K562 (cell line): Measurements from ENCODE around the gene MYOZ3. TPM values are rescaled to one million over a fixed set of nuclear protein-coding genes. Genes with fewer than 3 reads are reported as not detected.

Experiments used
- ATAC-seq: fragments of 200-7000 bp; cut with Tn5 transposase; 3 replicates; pipeline ENCODE4 v1.9.1; 2020; ENCODE audit warnings: moderate library complexity
- BruUV-seq: library from RNA; stranded (reverse); fragments of 400-500 nt; replicated peaks from 2 replicates; lab custom pipeline; 2021; lab: Mats Ljungman, UMichigan
- CTCF ChIA-PET: fragments of 300-600 bp; formaldehyde crosslinking; extraction: SDS; loops from one replicate; lab custom pipeline; 2021; ENCODE audit warnings: low intra/inter-chr PET ratio; lab: Yijun Ruan, JAX
- POLR2A ChIA-PET: fragments of 300-600, 350-650 bp; sonication (Branson Sonifier 250); formaldehyde crosslinking; extraction: SDS; loops from one replicate; lab custom pipeline; 2021; ENCODE audit warnings: antibody characterized with exemption, inconsistent platforms; lab: Yijun Ruan, JAX
- DNase-seq, 4 experiments: peaks; one replicate each; pipeline versions ENCODE4 v3.0.0 to v3.0.0-alpha.2; 2011 to 2018; ENCODE audit warnings: low spot score in 3 of 4, mixed read lengths in 3 of 4; ENCODE audit errors: extremely low read depth in 1 of 4
- FAIRE-seq: peaks from 2 replicates; lab custom pipeline; 2011; peaks lifted over from hg19 to GRCh38; lab: Jason Lieb, UNC
- H2AFZ ChIP-seq: 2 replicates; pipeline ENCODE4 v1.6.0; 2011; ENCODE audit warnings: low read depth, low read length, control low read depth, inconsistent platforms
- H3K27ac ChIP-seq: fragments of 200-600 bp; 3 replicates; pipeline ENCODE4 v1.8.0; 2011; ENCODE audit warnings: low read depth, mild to moderate bottlenecking, control low read depth, inconsistent platforms, low read length, moderate library complexity, mixed read lengths; ENCODE audit errors: extremely low read depth
- H3K27me3 ChIP-seq, 2 experiments: fragments of 300-600 bp in 1 of 2; 2 replicates in 1 of 2; 3 replicates in 1 of 2; pipeline versions ENCODE4 v1.6.0 to v1.8.0; 2011; ENCODE audit warnings: inconsistent platforms in 2 of 2, low read length in 2 of 2, mild to moderate bottlenecking in 1 of 2, mixed read lengths in 1 of 2, moderate library complexity in 1 of 2; ENCODE audit not compliant: control insufficient read depth in 2 of 2, insufficient read depth in 2 of 2
- H3K36me3 ChIP-seq: fragments of 300-600 bp; 3 replicates; pipeline ENCODE4 v1.8.0; 2011; ENCODE audit warnings: mild to moderate bottlenecking, low read length, inconsistent platforms; ENCODE audit not compliant: control insufficient read depth, insufficient read depth
- H3K4me1 ChIP-seq, 2 experiments: fragments of 200-600 bp in 1 of 2; replicated peaks in 1 of 2; 2 replicates in 1 of 2; 3 replicates in 1 of 2; pipeline versions ENCODE4 v1.5.1 to v1.8.0; 2011; ENCODE audit warnings: inconsistent platforms in 2 of 2, low read length in 2 of 2, mild to moderate bottlenecking in 1 of 2, mixed read lengths in 1 of 2, moderate library complexity in 1 of 2; ENCODE audit not compliant: control insufficient read depth in 2 of 2, insufficient read depth in 2 of 2
- H3K4me2 ChIP-seq: 2 replicates; pipeline ENCODE4 v1.6.1; 2011; ENCODE audit warnings: low read length, control low read depth, inconsistent platforms, mixed read lengths; ENCODE audit not compliant: insufficient read depth
- H3K4me3 ChIP-seq: fragments of 200-600 bp; sonication (generic), shearing (Covaris generic); 2 replicates; pipeline ENCODE4 v1.5.1; 2016; ENCODE audit warnings: control low read depth, inconsistent platforms
- H3K79me2 ChIP-seq: fragments of 200-600 bp; 3 replicates; pipeline ENCODE4 v1.8.0; 2011; ENCODE audit warnings: low read length, inconsistent platforms; ENCODE audit not compliant: control insufficient read depth, insufficient read depth
- H3K9ac ChIP-seq, 2 experiments: 2 replicates each; pipeline versions ENCODE4 v1.6.0 to v1.6.1; 2011; ENCODE audit warnings: low read depth in 2 of 2, low read length in 2 of 2, control low read depth in 1 of 2, inconsistent platforms in 1 of 2, mild to moderate bottlenecking in 1 of 2, mixed read lengths in 1 of 2; ENCODE audit not compliant: insufficient read depth in 1 of 2
- H3K9me1 ChIP-seq: one replicate; pipeline ENCODE4 v1.6.0; 2011; ENCODE audit warnings: inconsistent platforms, mild to moderate bottlenecking, low read length, moderate library complexity; ENCODE audit not compliant: control insufficient read depth, insufficient read depth
- H3K9me3 ChIP-seq: replicated peaks from 2 replicates; pipeline ENCODE4 v1.5.1; 2011; ENCODE audit warnings: low read depth, low read length, inconsistent platforms; ENCODE audit not compliant: control insufficient read depth, insufficient read depth
- H4K20me1 ChIP-seq: replicated peaks from 2 replicates; pipeline ENCODE4 v1.6.1; 2011; ENCODE audit warnings: low read length, inconsistent platforms, mixed read lengths; ENCODE audit not compliant: control insufficient read depth, insufficient read depth
- E2F3 ChIP-seq: fragments of 250-450 bp; sonication (Bioruptor Pico); IDR thresholded peaks from 2 replicates; pipeline ENCODE4 v1.4.0; 2020; ENCODE audit warnings: mild to moderate bottlenecking
- MEIS2 ChIP-seq: fragments of 450-650 bp; IDR thresholded peaks from 2 replicates; pipeline ENCODE4 v1.6.1; 2014; ENCODE audit warnings: mild to moderate bottlenecking; ENCODE audit not compliant: partially characterized antibody
- WGBS: fragments of 100-300 bp; shearing (Covaris generic); methylation state at CpG from one replicate; pipeline ENCODE4 v1.1.6; 2016; ENCODE audit warnings: low coverage, mixed read lengths; ENCODE audit not compliant: insufficient coverage; ENCODE audit errors: missing lambda C conversion rate; 5-methylcytosine and 5-hydroxymethylcytosine counted together
- in situ Hi-C: fragments of 300-500 bp; cut with MboI; formaldehyde crosslinking; loops from 4 replicates; pipeline ENCODE4 v1.15.0; 2018; ENCODE audit warnings: inconsistent platforms, mixed read lengths
- intact Hi-C: fragments of 100-400 bp; cut with micrococcal nuclease; formaldehyde crosslinking; loops from 2 replicates; pipeline ENCODE4 v1.14.2; 2022
- polyA plus RNA-seq, 8 experiments: library from polyadenylated mRNA; depleted of rRNA in 4 of 8; stranded (reverse) in 5 of 8; unstranded in 3 of 8; fragments of >200 nt; fragmentation: Nextera tagmentation in 2 of 8; fragmentation: Illumina TruSeq in 1 of 8; extraction: Ambion mirVana in 2 of 8; extraction: Trizol in 1 of 8; gene quantifications; 2 replicates each; pipeline versions ENCODE4 v1.2.1 to v1.2.3, GENCODE V29; 2011 to 2014; ENCODE audit warnings: inconsistent platforms in 1 of 8, missing spikeins in 1 of 8
- total RNA-seq, 7 experiments: library from RNA; depleted of rRNA in 6 of 7; stranded (reverse); fragments of >200 nt in 6 of 7; fragmentation: Illumina TruSeq in 2 of 7; extraction: Trizol in 2 of 7; gene quantifications; 2 replicates each; pipeline versions ENCODE4 v1.2.1 to v1.2.3, GENCODE V29; 2011 to 2021; ENCODE audit warnings: low replicate concordance in 1 of 7
- TF ChIP-seq, protein P1 (sequence below): fragments of 450-650 bp; formaldehyde crosslinking; conservative IDR thresholded peaks from 2 replicates; pipeline ENCODE4 v1.4.0; 2022; ENCODE audit warnings: mild to moderate bottlenecking, missing genetic modification characterization
- TF ChIP-seq, protein P2 (sequence below): fragments of 450-650 bp; IDR thresholded peaks from 2 replicates; pipeline ENCODE4 v1.6.1; 2016
- TF ChIP-seq, protein P3 (sequence below): fragments of 450-650 bp; IDR thresholded peaks from 2 replicates; pipeline ENCODE4 v1.7.0; 2016; ENCODE audit warnings: borderline replicate concordance
- TF ChIP-seq, protein P4 (sequence below), 3 experiments: IDR thresholded peaks in 2 of 3; conservative IDR thresholded peaks in 1 of 3; 2 replicates each; pipeline ENCODE4 v1.5.1; 2011 to 2012; ENCODE audit warnings: low read length in 3 of 3, mild to moderate bottlenecking in 3 of 3, control low read depth in 2 of 3, improper control_type of control experiment in 1 of 3, inconsistent platforms in 1 of 3, low read depth in 1 of 3, mixed read lengths in 1 of 3, moderate library complexity in 1 of 3; ENCODE audit not compliant: insufficient read depth in 2 of 3

The MYOZ3 gene
- total and polyA plus RNA-seq, 9 of the 15 experiments (the other 6 are each of a cell fraction or from before 2014, with no cell fraction given): not detected

DNA sequence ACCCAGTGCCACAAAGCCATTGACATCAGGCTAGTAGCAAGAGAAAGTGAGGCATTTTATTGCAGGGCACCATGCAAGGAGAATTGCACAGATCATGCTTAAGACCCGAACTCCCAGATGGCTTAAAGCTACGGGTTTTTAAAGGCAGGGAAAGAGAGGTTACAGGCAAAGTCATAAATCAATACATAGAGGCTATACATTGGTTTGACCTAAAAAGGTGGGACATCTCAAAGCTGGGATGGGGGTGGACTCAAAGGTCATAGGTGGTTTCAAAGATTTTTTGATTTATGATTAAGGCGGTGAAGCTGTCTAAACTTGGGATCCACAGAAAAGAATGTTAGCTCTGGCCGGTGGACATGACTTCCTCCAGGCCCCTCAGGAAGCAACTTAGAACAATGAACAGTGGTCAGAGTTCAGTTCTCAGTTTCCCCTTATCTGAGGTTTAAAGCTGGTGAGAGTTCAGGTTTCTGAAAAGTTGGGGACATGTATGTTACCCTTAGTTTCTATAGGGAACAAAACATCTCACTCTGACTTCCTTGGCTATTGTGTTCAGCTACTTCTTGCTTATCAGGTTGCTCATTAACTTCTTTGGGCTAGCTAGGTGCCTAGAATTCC is 45.8 kb downstream of the MYOZ3 start (continued):
- TF ChIP-seq, protein P1, sequence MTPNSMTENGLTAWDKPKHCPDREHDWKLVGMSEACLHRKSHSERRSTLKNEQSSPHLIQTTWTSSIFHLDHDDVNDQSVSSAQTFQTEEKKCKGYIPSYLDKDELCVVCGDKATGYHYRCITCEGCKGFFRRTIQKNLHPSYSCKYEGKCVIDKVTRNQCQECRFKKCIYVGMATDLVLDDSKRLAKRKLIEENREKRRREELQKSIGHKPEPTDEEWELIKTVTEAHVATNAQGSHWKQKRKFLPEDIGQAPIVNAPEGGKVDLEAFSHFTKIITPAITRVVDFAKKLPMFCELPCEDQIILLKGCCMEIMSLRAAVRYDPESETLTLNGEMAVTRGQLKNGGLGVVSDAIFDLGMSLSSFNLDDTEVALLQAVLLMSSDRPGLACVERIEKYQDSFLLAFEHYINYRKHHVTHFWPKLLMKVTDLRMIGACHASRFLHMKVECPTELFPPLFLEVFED (CRISPR knock-in tag): no peak
- TF ChIP-seq, protein P2, sequence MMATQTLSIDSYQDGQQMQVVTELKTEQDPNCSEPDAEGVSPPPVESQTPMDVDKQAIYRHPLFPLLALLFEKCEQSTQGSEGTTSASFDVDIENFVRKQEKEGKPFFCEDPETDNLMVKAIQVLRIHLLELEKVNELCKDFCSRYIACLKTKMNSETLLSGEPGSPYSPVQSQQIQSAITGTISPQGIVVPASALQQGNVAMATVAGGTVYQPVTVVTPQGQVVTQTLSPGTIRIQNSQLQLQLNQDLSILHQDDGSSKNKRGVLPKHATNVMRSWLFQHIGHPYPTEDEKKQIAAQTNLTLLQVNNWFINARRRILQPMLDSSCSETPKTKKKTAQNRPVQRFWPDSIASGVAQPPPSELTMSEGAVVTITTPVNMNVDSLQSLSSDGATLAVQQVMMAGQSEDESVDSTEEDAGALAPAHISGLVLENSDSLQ: peak; percentile 67
- TF ChIP-seq MEIS2: peak; percentile 55
- TF ChIP-seq, protein P3, sequence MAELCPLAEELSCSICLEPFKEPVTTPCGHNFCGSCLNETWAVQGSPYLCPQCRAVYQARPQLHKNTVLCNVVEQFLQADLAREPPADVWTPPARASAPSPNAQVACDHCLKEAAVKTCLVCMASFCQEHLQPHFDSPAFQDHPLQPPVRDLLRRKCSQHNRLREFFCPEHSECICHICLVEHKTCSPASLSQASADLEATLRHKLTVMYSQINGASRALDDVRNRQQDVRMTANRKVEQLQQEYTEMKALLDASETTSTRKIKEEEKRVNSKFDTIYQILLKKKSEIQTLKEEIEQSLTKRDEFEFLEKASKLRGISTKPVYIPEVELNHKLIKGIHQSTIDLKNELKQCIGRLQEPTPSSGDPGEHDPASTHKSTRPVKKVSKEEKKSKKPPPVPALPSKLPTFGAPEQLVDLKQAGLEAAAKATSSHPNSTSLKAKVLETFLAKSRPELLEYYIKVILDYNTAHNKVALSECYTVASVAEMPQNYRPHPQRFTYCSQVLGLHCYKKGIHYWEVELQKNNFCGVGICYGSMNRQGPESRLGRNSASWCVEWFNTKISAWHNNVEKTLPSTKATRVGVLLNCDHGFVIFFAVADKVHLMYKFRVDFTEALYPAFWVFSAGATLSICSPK: no peak

DNA sequence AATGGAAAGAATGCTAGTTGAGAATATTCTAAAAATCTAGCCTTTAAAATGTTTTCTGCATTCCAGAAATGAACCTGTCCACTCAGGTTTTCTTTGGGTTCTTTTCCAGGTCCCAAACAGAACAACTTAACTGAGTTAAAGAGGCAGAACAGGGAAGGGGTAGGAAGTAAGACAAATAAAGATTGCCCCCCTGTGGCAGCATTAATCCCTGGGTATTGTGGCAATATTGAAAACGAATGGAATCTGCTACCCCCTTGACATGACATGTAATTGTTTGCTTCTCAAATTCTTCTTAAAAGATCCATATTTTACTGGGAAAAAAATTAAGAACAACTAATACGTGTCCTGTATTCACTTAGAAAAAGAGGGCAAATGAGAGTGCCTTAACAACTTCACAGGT is 49.1 kb downstream of the MYOZ3 start:
- H3K27me3 ChIP-seq: no peaks in the 10 kb centered on the region
- H4K20me1 ChIP-seq: 0 out of 2 replicates have a peak, but pooled peaks cover 2% of the 10 kb centered on the region
- no peaks in the 10 kb centered on the region for H3K9me1 ChIP-seq
- no peaks in the 10 kb centered on the region for H3K79me2 ChIP-seq
- in situ Hi-C loops: no loop called here
- no peak overlapping the region for H3K9ac ChIP-seq
- H3K9me3 ChIP-seq: no peaks in the 10 kb centered on the region
- ChIA-PET POLR2A (interaction anchor here (1.1 to 2.3 kb wide), 3 partner anchors 9 to 13 kb away, joined by 4 to 9 read pairs (median 5); partner anchors contain the start of gene RBM22), CTCF (interaction anchor here (1.4 to 2.3 kb wide), 2 partner anchors 148 to 149 kb away, joined by 7 to 9 read pairs; no protein-coding TSS in a partner anchor)
- WGBS: 66% methylated on average over 2 of the region's 2 CpGs
- H3K4me3 ChIP-seq: no peak overlapping the region
- no peaks in the 10 kb centered on the region for H3K4me1 ChIP-seq
- DNase-seq (peak in 2 of 4 experiments; percentile 20 to 22), FAIRE-seq (no peak), ATAC-seq (peak; percentile 28; the same call in 1 of the 3 replicates)
- intact Hi-C loops: loop anchor here (2.0 kb wide), 1 partner anchor 149 kb away; no protein-coding TSS in a partner anchor
- no TSS peak for BruUV-seq
- no peak overlapping the region for H3K27ac ChIP-seq
- peaks cover 67% of the 10 kb centered on the region for H3K36me3 ChIP-seq
- no peak overlapping the region for H2AFZ ChIP-seq
- H3K4me2 ChIP-seq: no peak overlapping the region
- no peak for TF ChIP-seq E2F3 (CRISPR knock-in tag)
- TF ChIP-seq, protein P4, sequence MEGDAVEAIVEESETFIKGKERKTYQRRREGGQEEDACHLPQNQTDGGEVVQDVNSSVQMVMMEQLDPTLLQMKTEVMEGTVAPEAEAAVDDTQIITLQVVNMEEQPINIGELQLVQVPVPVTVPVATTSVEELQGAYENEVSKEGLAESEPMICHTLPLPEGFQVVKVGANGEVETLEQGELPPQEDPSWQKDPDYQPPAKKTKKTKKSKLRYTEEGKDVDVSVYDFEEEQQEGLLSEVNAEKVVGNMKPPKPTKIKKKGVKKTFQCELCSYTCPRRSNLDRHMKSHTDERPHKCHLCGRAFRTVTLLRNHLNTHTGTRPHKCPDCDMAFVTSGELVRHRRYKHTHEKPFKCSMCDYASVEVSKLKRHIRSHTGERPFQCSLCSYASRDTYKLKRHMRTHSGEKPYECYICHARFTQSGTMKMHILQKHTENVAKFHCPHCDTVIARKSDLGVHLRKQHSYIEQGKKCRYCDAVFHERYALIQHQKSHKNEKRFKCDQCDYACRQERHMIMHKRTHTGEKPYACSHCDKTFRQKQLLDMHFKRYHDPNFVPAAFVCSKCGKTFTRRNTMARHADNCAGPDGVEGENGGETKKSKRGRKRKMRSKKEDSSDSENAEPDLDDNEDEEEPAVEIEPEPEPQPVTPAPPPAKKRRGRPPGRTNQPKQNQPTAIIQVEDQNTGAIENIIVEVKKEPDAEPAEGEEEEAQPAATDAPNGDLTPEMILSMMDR (IDR thresholded peaks at IDR 0.05 in 2 of 3, conservative IDR thresholded peaks at IDR 0.05 in 1 of 3; ENCODE audit: insufficient read depth in 2 of 3, low read depth in 1 of 3, low read length in 3 of 3): peak; percentile 10 to 49 (median 24); a peak in 2 of 6 replicates
